Panc1 (cell line): ENCODE measurements around the gene FBN1.

ENCODE experiments used
- CTCF ChIP-seq: fragments of 450-650 bp; IDR thresholded peaks from 2 replicates; pipeline ENCODE4 v1.5.1; 2017; ENCODE audit warnings: mild to moderate bottlenecking
- SIN3A ChIP-seq: IDR thresholded peaks from 2 replicates; pipeline ENCODE4 v1.6.1; 2012; ENCODE audit warnings: low read depth, mild to moderate bottlenecking, low read length, moderate library complexity, borderline replicate concordance; ENCODE audit not compliant: insufficient read depth

DNA sequence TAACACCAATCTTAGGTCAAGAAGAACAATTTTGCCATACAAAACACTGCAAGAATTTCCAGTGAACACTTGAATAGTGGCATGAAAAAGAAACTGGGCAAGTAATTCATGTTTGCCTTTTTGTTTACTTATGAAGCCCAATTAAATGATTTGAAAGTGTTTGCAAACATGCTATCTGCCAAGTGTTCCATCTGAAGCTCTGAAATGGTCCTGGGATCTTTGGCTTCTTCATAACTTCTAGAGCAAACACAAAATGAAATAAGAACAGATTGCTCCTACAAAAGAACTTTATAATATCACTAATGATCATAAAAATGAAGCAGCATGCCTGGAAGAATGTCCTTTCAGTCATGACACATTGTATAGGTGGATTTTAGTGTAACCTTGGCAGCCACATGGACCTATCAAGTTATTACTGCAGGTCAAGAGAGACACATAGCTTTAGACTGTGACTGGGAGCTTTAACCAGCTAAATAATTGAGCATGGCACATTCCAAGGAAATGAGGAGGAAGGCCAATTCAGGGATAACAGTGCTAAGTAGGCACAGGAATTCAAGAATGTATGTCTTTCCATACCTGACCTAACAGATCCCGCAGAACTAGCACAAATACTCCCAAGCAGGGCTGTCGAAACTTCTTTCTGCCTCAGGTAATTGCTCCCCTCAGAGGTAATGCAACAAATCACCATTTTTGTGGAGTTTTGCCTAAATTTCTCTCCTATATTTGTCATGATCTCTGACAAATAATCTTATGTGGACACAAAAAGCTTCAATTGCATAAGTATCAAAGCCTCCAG is 169.7 kb downstream of the FBN1 start:
- TF ChIP-seq CTCF = no peak
- TF ChIP-seq SIN3A = no peak
